NCI-H1092 treated with DMSO at 0.1 percent for 48 hours (cell line): ENCODE measurements around the gene RPS2.

Source experiments
- DNase-seq: peaks from one replicate; lab custom pipeline; 2025; lab: John Stamatoyannopoulos, UW

Gene RPS2

DNA sequence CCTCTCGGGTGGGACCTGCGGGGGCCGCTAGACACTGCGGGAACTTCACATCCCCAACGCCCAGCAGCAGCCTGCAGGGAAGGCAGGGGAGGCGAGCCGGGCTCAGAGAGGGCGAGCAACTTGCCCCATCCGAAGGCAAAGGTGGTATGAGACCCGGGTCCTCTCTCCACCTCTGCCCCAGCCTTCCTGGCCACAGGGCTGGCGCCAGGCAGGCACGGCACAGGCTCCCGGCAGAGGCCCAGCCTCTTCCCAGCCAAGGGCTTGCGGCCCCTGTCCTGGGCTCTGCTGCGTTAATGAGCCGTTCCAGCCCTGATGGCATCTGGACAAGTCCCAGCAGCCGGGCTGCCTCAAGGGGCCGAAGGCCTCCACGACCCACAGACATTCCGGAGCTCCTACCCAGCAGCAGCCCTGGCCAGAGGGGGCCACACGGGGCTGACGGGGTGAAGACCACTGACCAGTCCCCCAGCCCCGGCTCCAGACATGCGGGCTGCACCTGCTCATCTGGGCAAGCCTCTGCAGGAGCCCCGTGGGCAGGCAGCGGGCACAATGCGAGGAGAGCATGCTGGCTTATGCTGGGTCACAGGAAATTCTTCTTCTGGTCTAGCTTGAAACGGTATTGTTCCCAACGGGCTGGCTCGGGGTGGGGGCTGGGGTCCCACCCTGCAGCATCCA is 45.2 kb downstream of the RPS2 start:
- no peak for DNase-seq

DNA sequence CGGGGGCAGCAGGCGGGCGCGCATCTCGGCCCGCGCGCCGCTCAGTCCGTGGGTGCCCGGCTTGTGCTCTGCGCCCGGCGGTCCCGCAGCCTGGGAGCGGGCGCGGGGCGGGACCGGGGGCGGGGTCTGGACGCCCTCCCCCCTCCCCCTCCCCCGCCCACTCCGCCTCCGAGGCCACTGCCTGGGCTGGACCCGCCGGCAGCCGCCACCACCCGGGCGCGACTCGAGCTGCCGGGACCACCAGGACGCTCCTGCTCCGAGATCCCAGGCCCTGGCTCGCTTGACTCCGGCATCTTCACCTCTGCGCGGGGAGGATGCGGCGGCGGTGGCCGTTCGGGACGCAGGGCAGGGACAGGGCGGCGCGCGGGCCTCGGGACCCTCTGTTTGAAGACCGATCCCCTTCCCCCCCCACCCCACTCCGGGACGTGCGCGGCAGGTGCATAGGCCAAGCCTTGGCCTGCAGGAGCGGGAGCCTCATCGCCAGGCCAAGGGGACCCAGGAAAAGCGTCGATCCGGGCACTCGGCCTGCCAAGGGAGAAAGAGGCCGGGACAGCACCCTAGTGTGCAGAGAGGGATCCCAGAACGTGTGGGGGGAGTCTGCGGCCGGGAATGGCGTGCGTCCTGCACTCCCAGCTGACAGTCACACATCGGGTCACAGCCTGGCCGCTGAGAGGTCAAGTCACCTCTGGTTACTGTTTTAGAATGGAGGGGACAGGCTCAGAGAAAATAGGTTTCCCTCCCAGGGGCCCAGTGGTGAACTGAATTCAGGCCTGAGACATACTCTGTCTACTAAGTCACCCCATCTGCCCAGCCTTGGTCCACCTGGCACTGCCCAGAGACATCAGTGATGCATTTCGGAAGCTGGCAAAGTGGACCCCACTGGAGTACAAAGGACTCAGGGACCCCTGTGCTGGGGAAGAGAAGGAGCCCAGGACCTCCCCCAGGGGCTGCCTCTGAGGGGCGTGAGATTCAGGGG is 46.0 kb downstream of the RPS2 start, which contains the start of gene HS3ST6:
TSS of gene HS3ST6 (minus strand) at position 65 of the 976 bp plus-strand sequence. CDS start 92 bp downstream, outside the sequence.
- DNase-seq: no peak

DNA sequence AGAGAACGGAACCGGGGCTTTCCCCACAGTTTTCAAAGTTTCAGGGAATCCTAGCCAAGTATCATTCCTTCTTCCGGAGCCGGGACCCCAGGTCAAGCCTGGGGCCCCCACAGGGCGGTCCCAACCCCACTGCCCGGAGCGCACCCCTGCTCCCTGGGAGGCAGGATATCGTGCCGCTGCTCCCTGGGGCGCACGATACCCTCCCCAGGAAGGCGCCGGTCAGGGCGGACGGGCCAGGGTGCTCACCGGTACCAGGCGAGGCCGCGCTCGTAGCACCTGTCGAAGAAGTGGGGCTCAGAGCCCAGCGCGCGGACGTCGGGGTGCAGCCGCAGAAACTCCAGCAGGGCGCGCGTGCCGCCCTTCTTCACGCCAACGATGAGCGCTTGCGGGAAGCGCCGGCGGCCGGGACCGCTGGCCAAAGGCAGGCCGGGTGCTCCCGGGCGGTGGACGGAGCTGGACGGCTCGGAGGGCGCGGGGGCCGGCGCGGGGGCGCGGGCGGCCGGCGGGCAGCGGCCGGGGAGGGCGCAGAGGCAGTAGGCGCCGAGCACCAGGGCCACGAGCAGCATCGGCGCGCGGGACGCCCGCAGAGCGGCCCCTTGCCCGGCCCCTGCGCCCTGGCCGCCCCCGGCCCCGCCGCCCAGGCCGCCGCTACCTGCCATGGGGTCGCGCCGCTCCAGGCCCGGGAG is 46.8 kb downstream of the RPS2 start:
- no peak for DNase-seq

DNA sequence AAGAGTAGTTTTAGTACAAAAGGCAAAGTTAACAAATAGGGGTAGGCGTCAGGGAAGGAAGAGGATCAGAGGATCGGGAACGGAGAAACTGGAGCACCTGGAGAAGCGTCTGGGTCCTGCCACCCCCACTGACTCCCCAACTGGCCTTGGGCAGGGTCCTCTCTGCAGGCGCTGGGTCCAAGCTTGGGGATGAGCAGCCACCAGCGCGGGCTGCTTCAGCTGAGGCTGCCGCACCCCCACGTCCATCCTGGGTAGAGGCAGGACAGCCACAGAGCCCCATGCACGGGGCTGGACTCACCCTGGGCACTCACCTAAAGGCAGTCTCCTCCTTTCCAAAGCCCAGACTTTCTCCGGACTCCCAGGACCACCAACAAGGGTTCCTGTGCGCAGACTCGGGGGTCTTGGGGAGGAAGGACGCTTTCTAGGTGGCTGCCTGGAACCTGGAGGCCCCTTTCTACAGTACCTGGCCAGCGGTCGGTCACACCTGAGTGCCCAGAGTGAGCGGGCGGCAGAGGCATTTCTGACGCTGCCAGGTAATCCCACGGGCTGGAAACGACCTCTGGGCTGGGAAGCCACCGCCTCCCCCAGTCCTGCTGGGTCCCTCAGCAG is 47.5 kb downstream of the RPS2 start:
- DNase-seq: no peak

DNA sequence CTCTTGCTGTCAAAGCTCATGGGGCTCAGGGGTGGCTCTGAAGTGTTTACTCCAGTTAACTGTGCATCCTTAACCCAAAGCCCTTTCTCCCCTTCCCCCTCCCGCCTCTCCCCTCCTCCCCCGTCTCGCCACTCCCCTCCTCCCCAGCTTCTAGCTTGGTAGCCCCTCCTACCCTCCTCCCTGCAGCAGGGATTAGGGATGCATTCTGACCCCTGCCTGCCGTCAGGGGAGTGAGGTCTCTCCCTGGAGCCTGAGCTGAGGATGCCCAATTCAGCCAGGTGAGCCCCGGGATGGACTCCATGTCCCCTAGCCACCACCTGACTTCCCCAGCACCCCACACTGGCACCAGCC is 48.0 kb downstream of the RPS2 start:
- no peak for DNase-seq

DNA sequence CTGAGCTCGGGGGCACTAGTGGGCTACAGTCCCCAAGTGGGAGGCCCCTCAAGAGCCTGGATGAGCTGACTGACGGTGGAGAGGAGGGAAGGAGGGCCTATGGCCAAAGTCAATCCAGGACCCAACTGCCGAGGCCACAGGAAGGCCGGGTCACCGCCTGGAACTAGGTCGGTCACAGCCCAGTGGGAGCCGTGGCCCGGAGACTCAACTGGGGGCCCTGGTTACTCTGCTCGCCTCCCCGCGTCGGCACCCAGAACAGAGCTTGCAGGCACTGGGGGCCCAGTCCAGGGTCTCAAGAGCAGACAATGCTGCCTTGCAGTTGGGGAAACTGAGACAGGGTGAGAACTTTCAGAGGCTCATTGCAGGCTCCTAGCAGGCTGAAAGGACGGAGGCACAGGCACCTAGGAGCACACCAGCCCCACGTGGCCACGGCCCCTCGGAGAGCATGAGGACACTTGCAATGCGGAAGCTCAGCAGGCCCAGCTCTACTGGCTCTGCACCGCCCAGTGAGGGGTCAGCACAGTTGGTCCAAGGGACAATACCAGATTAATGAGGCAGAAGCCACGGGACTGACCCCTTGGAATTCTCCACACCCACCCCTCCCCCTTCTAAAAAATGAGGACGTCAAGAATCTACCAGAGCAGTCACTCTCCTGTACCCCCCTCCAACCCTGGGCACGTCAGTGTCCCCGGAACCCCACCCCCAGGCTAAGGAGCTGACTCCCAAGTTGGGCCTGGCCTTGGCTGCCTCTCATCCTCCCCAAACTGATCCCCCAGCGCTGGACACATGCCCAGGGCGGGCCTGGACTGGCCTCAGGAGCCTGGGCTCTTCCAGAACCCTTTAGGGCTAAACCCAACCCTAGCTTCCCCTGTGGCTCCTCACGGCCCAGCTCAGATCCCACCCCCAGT is 48.6 kb downstream of the RPS2 start:
- DNase-seq: no peak

DNA sequence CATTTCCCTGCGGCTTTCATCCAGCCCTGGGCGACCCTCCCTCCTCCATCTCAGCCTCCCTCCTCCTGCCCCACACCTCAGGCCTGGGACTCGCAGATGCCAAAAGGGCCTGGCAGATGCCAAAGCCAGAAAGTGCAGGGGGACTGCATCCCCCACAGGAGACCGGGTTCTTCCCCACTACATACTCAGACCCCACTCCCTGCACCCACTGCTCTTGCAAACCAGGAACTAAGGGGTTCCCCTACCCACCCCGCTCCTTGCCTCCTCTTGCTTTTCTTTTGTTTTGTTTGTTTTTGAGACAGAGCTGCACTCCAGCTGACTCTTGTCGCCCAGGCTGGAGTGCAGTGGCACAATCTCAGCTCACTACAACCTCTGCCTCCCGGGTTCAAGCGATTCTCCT is 49.6 kb downstream of the RPS2 start:
- no peak for DNase-seq

DNA sequence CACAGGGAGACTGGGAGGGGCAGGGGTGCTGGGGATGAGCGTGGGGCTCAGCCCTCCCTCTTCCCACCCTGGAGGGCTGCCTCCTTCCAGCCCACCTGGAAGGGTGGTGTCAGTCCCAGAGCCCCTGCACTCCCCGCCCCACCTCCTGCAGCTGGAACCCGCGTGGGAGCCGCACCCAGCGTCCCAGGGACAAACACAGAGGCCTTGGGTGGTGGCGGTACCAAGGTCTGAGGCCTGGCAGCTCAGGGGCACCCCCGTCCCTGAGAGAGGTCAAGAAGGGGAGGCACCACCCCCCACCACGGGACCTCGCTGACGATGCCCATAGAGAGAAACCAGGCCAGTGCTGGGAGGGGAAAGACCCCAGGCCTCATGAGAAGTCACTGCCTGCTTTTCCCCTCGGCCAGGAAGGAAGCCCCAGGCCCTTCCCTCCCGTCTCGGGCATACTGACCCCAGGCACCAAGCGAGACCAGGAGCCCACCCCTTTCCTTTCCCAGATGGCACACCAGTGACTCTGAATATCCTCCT is 50.5 kb downstream of the RPS2 start:
- no peak for DNase-seq

DNA sequence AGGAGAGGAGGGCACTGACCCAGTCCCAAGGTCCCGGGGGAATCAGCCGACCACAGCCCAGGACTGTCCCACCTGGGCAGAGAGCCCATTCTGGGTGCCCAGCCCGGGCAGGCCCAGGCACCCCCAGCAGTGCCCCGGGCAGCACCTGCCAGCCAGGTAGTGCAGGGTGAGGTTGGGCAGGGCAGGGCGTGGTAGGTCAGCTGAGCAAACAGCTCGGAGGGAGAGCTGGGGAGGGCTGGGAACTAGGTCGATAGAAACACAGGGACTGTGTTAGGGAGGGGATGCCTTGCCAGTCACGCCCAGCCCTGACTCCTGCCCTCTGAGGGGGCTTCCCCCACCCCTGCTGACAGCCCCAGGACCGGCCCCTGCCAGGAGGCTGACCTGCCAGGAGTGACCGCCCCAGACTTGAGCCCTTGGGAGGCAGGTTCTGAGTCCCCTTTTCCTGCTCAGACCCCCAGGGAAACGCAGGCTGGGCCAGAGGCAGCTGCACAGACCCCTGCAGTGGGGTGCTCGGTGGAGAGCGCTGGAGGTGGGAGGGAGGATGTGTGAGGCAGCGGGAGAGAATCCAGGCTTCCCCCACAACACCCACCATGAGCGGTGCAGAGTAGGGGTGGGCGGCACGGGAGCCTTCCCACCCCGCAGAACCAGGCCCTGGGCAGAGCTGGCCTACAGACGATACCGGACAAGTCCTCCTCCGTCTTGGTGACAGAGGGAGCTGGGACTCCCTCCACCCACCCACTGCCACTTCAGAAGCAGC is 51.1 kb downstream of the RPS2 start:
- DNase-seq: peak; percentile 32

DNA sequence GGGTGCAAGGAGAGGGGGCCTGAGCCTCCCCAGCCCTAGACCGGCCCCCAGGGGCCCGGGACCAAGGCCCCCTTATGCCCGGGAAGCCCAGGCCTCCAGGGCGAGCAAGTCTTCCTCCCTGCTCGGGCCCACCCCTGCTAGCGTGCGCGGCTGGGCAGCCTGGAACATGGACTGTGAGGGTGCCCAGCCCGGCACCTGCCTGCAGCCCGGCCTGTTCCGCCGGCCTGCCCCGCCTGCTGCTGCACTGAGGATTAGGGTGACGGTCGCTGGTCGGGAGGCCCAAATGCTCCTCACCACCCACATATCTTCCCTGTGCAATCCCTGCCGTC is 52.4 kb downstream of the RPS2 start:
- no peak for DNase-seq
